ENCODE data around the gene EZR.

EZR gene

GRCh38 chr6:158854214-158855101, 35.3 kb upstream of the EZR start:
- Histone ChIP-seq H2BK5ac (ENCODE audit: low read depth, low read length, poor library complexity) (peak overlapping the region; percentile 95), H4K91ac (ENCODE audit: low read depth, low read length) (peak overlapping the region; percentile 98), H3K4me3 (ENCODE audit: low read depth, low read length) (no peak overlapping the region), H3K4ac (ENCODE audit: low read depth, low read length) (peak overlapping the region; percentile 92), H2AFZ (ENCODE audit: insufficient read depth, low read length, poor library complexity) (peak overlapping the region; percentile 56), H3K9me3 (ENCODE audit: insufficient read depth, low read depth, low read length) (no peaks in the 10 kb centered on the region), H3K14ac (ENCODE audit: low read length) (peak overlapping the region; percentile 92), H3K27ac (ENCODE audit: low read depth, low read length) (peak overlapping the region; percentile 97), H2BK120ac (ENCODE audit: insufficient read depth, low read length, poor library complexity) (peak overlapping the region; percentile 94), H4K8ac (ENCODE audit: low read depth, low read length) (peak overlapping the region; percentile 48), H3K27me3 (ENCODE audit: insufficient read depth, low read length) (no peaks in the 10 kb centered on the region), H3K23ac (ENCODE audit: low read length) (no peak overlapping the region), H3K4me1 (ENCODE audit: control insufficient read depth in 1 of 2, insufficient read depth in 2 of 2, low read length in 2 of 2) (peaks cover 36 to 45% of the 10 kb centered on the region in 2 experiments), H4K12ac (ENCODE audit: low read depth, low read length) (no peak overlapping the region), H3K4me2 (ENCODE audit: low read length) (peak overlapping the region; percentile 20), H3K9ac (ENCODE audit: low read length) (no peak overlapping the region), H3K18ac (ENCODE audit: low read length) (peak overlapping the region; percentile 88), H3K79me1 (ENCODE audit: low read length) (peaks cover 44% of the 10 kb centered on the region), H3K36me3 (ENCODE audit: control insufficient read depth in 1 of 2, insufficient read depth in 2 of 2, low read length in 2 of 2) (no peaks in the 10 kb centered on the region), H3K79me2 (ENCODE audit: control insufficient read depth, insufficient read depth, low read length, poor library complexity) (peaks cover 10% of the 10 kb centered on the region), H2BK12ac (ENCODE audit: low read length) (peak overlapping the region; percentile 71), H2AK5ac (ENCODE audit: low read length) (peak overlapping the region; percentile 99)
- DNase-seq = peak in 1 of 2 donors; percentile 53
- WGBS (ENCODE audit: extremely low coverage, insufficient coverage, insufficient read length) = no CpG with 5 or more reads among the region's 7 CpGs

DNA sequence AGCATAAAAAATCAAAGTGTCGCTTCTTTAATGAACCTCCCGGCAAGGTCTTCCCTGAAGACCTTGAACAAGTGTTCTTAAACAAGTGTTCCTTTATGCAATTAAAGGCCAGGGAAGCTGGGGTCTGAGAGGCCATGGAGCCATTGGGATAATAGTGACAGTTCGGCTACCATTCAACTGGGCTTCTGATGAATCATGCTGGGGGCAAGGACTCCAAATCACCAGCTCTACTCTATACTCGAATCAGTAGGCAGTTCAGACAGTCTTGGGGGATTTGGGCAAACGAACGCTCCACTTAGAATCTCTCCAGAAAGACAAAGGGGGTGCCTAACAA, 34.7 kb upstream of the EZR start:
- H3K4me2 ChIP-seq (ENCODE audit: low read length) = peak overlapping the region; percentile 20
- no peak overlapping the region for H3K4me3 ChIP-seq (ENCODE audit: low read depth, low read length)
- peak overlapping the region; percentile 97 for H3K27ac ChIP-seq (ENCODE audit: low read depth, low read length)
- H2AFZ ChIP-seq (ENCODE audit: insufficient read depth, low read length, poor library complexity) = no peak overlapping the region
- peak overlapping the region; percentile 57 for H3K18ac ChIP-seq (ENCODE audit: low read length)
- H3K23ac ChIP-seq (ENCODE audit: low read length) = no peak overlapping the region
- no peak overlapping the region for H3K4ac ChIP-seq (ENCODE audit: low read depth, low read length)
- H3K36me3 ChIP-seq (ENCODE audit: control insufficient read depth in 1 of 2, insufficient read depth in 2 of 2, low read length in 2 of 2) = no peaks in the 10 kb centered on the region
- H3K79me2 ChIP-seq (ENCODE audit: control insufficient read depth, insufficient read depth, low read length, poor library complexity) = peaks cover 10% of the 10 kb centered on the region
- H2BK120ac ChIP-seq (ENCODE audit: insufficient read depth, low read length, poor library complexity) = peak overlapping the region; percentile 90
- peaks cover 44% of the 10 kb centered on the region for H3K79me1 ChIP-seq (ENCODE audit: low read length)
- H3K9ac ChIP-seq (ENCODE audit: low read length) = no peak overlapping the region
- H4K12ac ChIP-seq (ENCODE audit: low read depth, low read length) = no peak overlapping the region
- H2BK12ac ChIP-seq (ENCODE audit: low read length) = peak overlapping the region; percentile 59
- no peak for DNase-seq
- H3K27me3 ChIP-seq (ENCODE audit: insufficient read depth, low read length) = no peaks in the 10 kb centered on the region
- peak overlapping the region; percentile 54 for H2BK5ac ChIP-seq (ENCODE audit: low read depth, low read length, poor library complexity)
- H2AK5ac ChIP-seq (ENCODE audit: low read length) = no peak overlapping the region
- peak overlapping the region; percentile 89 for H4K91ac ChIP-seq (ENCODE audit: low read depth, low read length)
- no peaks in the 10 kb centered on the region for H3K9me3 ChIP-seq (ENCODE audit: insufficient read depth, low read depth, low read length)
- peaks cover 36 to 47% of the 10 kb centered on the region in 2 experiments for H3K4me1 ChIP-seq (ENCODE audit: control insufficient read depth in 1 of 2, insufficient read depth in 2 of 2, low read length in 2 of 2)
- WGBS (ENCODE audit: extremely low coverage, insufficient coverage, insufficient read length) = no CpG with 5 or more reads among the region's 6 CpGs
- peak overlapping the region; percentile 52 for H4K8ac ChIP-seq (ENCODE audit: low read depth, low read length)
- peak overlapping the region; percentile 62 for H3K14ac ChIP-seq (ENCODE audit: low read length)

DNA sequence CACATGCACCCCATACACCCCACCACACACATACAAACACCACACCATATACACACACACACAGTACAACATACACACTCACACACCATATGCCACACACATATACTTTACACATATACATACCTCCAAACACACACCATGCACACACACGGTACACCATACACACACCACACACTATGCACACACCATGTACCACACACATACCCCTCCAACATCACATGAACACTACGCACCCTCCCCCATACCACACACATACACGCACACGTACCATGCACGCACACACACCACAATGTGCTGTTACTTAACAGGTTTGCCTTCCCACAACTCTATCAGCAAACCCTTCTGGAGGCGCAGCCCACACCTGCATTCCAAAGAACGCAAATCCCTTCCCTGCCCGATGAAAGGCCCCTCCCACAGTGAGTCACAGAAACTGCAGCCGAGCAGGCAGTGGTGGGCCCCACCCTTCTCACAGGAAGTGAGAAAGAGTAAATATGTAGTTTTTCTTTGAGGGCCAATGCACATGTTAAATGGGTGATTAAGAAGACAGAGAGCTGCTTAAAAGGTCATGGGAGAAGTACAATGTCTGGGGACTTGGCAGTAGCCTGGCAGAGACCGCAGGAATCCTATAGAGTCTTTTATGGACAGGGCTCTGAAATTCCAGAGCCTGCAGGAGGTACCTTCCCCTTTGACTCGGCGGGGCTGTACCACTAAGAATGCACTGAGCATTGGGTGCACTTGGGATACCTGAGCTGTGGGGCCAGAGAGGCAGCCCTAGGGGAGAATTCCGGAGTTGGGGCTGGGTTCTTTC, 34.1 kb upstream of the EZR start:
- H3K4me3 ChIP-seq (ENCODE audit: low read depth, low read length) = peak overlapping the region; percentile 39
- WGBS (ENCODE audit: extremely low coverage, insufficient coverage, insufficient read length) = no CpG with 5 or more reads among the region's 13 CpGs

GRCh38 chr6:158852312-158853071, 33.3 kb upstream of the EZR start:
- H3K4me3 ChIP-seq (ENCODE audit: low read depth, low read length) = no peak overlapping the region
- peak overlapping the region; percentile 40 for H2AK5ac ChIP-seq (ENCODE audit: low read length)
- no peak overlapping the region for H4K12ac ChIP-seq (ENCODE audit: low read depth, low read length)
- H3K27me3 ChIP-seq (ENCODE audit: insufficient read depth, low read length) = no peaks in the 10 kb centered on the region
- WGBS (ENCODE audit: extremely low coverage, insufficient coverage, insufficient read length) = no CpG with 5 or more reads among the region's 11 CpGs
- peak overlapping the region; percentile 7 for H3K4ac ChIP-seq (ENCODE audit: low read depth, low read length)
- H4K8ac ChIP-seq (ENCODE audit: low read depth, low read length) = peak overlapping the region; percentile 5
- no peaks in the 10 kb centered on the region for H3K36me3 ChIP-seq (ENCODE audit: control insufficient read depth in 1 of 2, insufficient read depth in 2 of 2, low read length in 2 of 2)
- H3K27ac ChIP-seq (ENCODE audit: low read depth, low read length) = peak overlapping the region; percentile 97
- H2BK12ac ChIP-seq (ENCODE audit: low read length) = peak overlapping the region; percentile 58
- H3K4me1 ChIP-seq (ENCODE audit: control insufficient read depth in 1 of 2, insufficient read depth in 2 of 2, low read length in 2 of 2) = peaks cover 31 to 39% of the 10 kb centered on the region in 2 experiments
- H3K23ac ChIP-seq (ENCODE audit: low read length) = peak overlapping the region; percentile 67
- H3K4me2 ChIP-seq (ENCODE audit: low read length) = peak overlapping the region; percentile 46
- peak overlapping the region; percentile 48 for H2AFZ ChIP-seq (ENCODE audit: insufficient read depth, low read length, poor library complexity)
- peaks cover 36% of the 10 kb centered on the region for H3K79me1 ChIP-seq (ENCODE audit: low read length)
- H4K91ac ChIP-seq (ENCODE audit: low read depth, low read length) = peak overlapping the region; percentile 76
- H3K9ac ChIP-seq (ENCODE audit: low read length) = no peak overlapping the region
- peak overlapping the region; percentile 66 for H2BK5ac ChIP-seq (ENCODE audit: low read depth, low read length, poor library complexity)
- H3K14ac ChIP-seq (ENCODE audit: low read length) = peak overlapping the region; percentile 54
- no peak for DNase-seq
- H3K18ac ChIP-seq (ENCODE audit: low read length) = peak overlapping the region; percentile 35
- peaks cover 10% of the 10 kb centered on the region for H3K79me2 ChIP-seq (ENCODE audit: control insufficient read depth, insufficient read depth, low read length, poor library complexity)
- no peaks in the 10 kb centered on the region for H3K9me3 ChIP-seq (ENCODE audit: insufficient read depth, low read depth, low read length)
- H2BK120ac ChIP-seq (ENCODE audit: insufficient read depth, low read length, poor library complexity) = peak overlapping the region; percentile 92

More for the DNA sequence above, 34.1 kb upstream of the EZR start:
- H3K27ac ChIP-seq (ENCODE audit: low read depth, low read length) = peak overlapping the region; percentile 97
- H2BK12ac ChIP-seq (ENCODE audit: low read length) = peak overlapping the region; percentile 58
- H3K36me3 ChIP-seq (ENCODE audit: control insufficient read depth in 1 of 2, insufficient read depth in 2 of 2, low read length in 2 of 2) = no peaks in the 10 kb centered on the region
- H3K9ac ChIP-seq (ENCODE audit: low read length) = no peak overlapping the region
- peak overlapping the region; percentile 35 for H3K18ac ChIP-seq (ENCODE audit: low read length)
- no peaks in the 10 kb centered on the region for H3K9me3 ChIP-seq (ENCODE audit: insufficient read depth, low read depth, low read length)
- peak overlapping the region; percentile 92 for H2BK120ac ChIP-seq (ENCODE audit: insufficient read depth, low read length, poor library complexity)
- H3K14ac ChIP-seq (ENCODE audit: low read length) = peak overlapping the region; percentile 54
- H3K27me3 ChIP-seq (ENCODE audit: insufficient read depth, low read length) = no peaks in the 10 kb centered on the region
- H3K23ac ChIP-seq (ENCODE audit: low read length) = peak overlapping the region; percentile 67
- H2BK5ac ChIP-seq (ENCODE audit: low read depth, low read length, poor library complexity) = peak overlapping the region; percentile 66
- H4K12ac ChIP-seq (ENCODE audit: low read depth, low read length) = no peak overlapping the region
- peak overlapping the region; percentile 7 for H3K4ac ChIP-seq (ENCODE audit: low read depth, low read length)
- peak overlapping the region; percentile 5 for H4K8ac ChIP-seq (ENCODE audit: low read depth, low read length)
- peaks cover 33 to 44% of the 10 kb centered on the region in 2 experiments for H3K4me1 ChIP-seq (ENCODE audit: control insufficient read depth in 1 of 2, insufficient read depth in 2 of 2, low read length in 2 of 2)
- no peak overlapping the region for H2AFZ ChIP-seq (ENCODE audit: insufficient read depth, low read length, poor library complexity)
- peak overlapping the region; percentile 40 for H2AK5ac ChIP-seq (ENCODE audit: low read length)
- peak overlapping the region; percentile 89 for H4K91ac ChIP-seq (ENCODE audit: low read depth, low read length)
- peaks cover 10% of the 10 kb centered on the region for H3K79me2 ChIP-seq (ENCODE audit: control insufficient read depth, insufficient read depth, low read length, poor library complexity)
- peak; percentile 94 for DNase-seq
- H3K4me2 ChIP-seq (ENCODE audit: low read length) = peak overlapping the region; percentile 46
- H3K79me1 ChIP-seq (ENCODE audit: low read length) = peaks cover 40% of the 10 kb centered on the region

Measured in trophoblast cell (in vitro differentiated cells and primary cell).